GM21390 (cell line): ENCODE results near the gene CLCN2.
A peak's percentile ranks its signal among the peaks of the same experiment; 100 is the strongest.

Source experiments
- ATAC-seq: cut with Tn5 transposase; IDR thresholded peaks from one replicate; pipeline ENCODE4 v1.9.1; 2021; ENCODE audit not compliant: unreplicated experiment

Gene CLCN2

GRCh38 chr3:184332370-184333090 is 28.9 kb downstream of the CLCN2 start:
- no peak for ATAC-seq

GRCh38 chr3:184328516-184328915 is 32.9 kb downstream of the CLCN2 start:
- no peak for ATAC-seq

GRCh38 chr3:184327171-184327570 is 34.2 kb downstream of the CLCN2 start:
- no peak for ATAC-seq

- no peak for ATAC-seq
Measured at GRCh38 chr3:184325715-184326369, 35.6 kb downstream of the CLCN2 start.

- ATAC-seq, result no peak
Measured at GRCh38 chr3:184325269-184325668, 36.1 kb downstream of the CLCN2 start.

GRCh38 chr3:184323696-184324095 is 37.7 kb downstream of the CLCN2 start:
- no peak for ATAC-seq

GRCh38 chr3:184322731-184323487 is 38.5 kb downstream of the CLCN2 start:
- ATAC-seq, result no peak

GRCh38 chr3:184321666-184322065 is 39.7 kb downstream of the CLCN2 start:
- no peak for ATAC-seq

GRCh38 chr3:184320104-184320445 is 41.3 kb downstream of the CLCN2 start:
- ATAC-seq, result no peak

GRCh38 chr3:184317201-184317600 is 44.2 kb downstream of the CLCN2 start:
- ATAC-seq, result no peak

GRCh38 chr3:184316792-184317191 is 44.6 kb downstream of the CLCN2 start:
- no peak for ATAC-seq

- no peak for ATAC-seq
Measured at GRCh38 chr3:184315871-184316661, 45.3 kb downstream of the CLCN2 start.

- peak; percentile 7 for ATAC-seq
Measured at GRCh38 chr3:184315543-184315867, 45.9 kb downstream of the CLCN2 start.

- ATAC-seq, result peak; percentile 41
Measured at GRCh38 chr3:184314700-184315542, 46.5 kb downstream of the CLCN2 start.

GRCh38 chr3:184314363-184314699 is 47.1 kb downstream of the CLCN2 start, which contains the start of gene EIF4G1:
EIF4G1 (plus strand) TSS chr3:184314606; CDS start chr3:184315797, 1,191 bp downstream.
- ATAC-seq, result peak; percentile 86

GRCh38 chr3:184311633-184312032 is 49.8 kb downstream of the CLCN2 start:
- no peak for ATAC-seq

- no peak for ATAC-seq
Measured at GRCh38 chr3:184308744-184309143, 52.7 kb downstream of the CLCN2 start.

GRCh38 chr3:184307915-184308314 is 53.5 kb downstream of the CLCN2 start:
- ATAC-seq, result no peak

- ATAC-seq, result no peak
Measured at GRCh38 chr3:184306341-184306972, 54.9 kb downstream of the CLCN2 start.

GRCh38 chr3:184305577-184305976 is 55.8 kb downstream of the CLCN2 start:
- no peak for ATAC-seq
